Measurements from ENCODE around the gene MUCL1. TPM values are rescaled to one million over a fixed set of nuclear protein-coding genes. Genes with fewer than 3 reads are reported as not detected.

The MUCL1 gene
- total RNA-seq: not detected
- polyA plus RNA-seq (2013, experiment 1 of 2): not detected
- not detected for polyA plus RNA-seq (2013, experiment 2 of 2)
- long read RNA-seq, experiment 1, partial matches to known transcripts: 0 of 1 reads
- long read RNA-seq, experiment 1, other reads (novel, unspliced or antisense): 1 of 1 reads
- long read RNA-seq, experiment 2: 0 reads
- long read RNA-seq, experiment 3: 0 reads
- long read RNA-seq, experiment 4: 0 reads

GRCh38 chr12:54853933-54854538, at the start of gene MUCL1:
TSS of gene MUCL1 (plus strand) at chr12:54854516. CDS start at chr12:54854583, 67 bp downstream.
- H3K27ac ChIP-seq (ENCODE audit: low read depth, low read length): no peak within 1 kb of the TSS
- no peaks in the 10 kb centered on the region for H3K36me3 Mint-ChIP-seq (ENCODE audit: low read depth)
- H3K36me3 ChIP-seq (ENCODE audit: control insufficient read depth, insufficient read depth, low read length): no peaks in the 10 kb centered on the region
- peaks cover under 1% of the 10 kb centered on the region for H3K4me1 ChIP-seq (ENCODE audit: control insufficient read depth, insufficient read depth, low read length)
- 58 to 74% methylated on average over 3 to 6 of the region's 6 CpGs for WGBS, 2 experiments (ENCODE audit: insufficient coverage in 1 of 2, insufficient read length in 1 of 2)
- peaks cover 5% of the 10 kb centered on the region for H3K27me3 Mint-ChIP-seq (ENCODE audit: insufficient read depth)
- no peaks in the 10 kb centered on the region for H3K9me3 ChIP-seq (ENCODE audit: control insufficient read depth, low read length)
- no peaks in the 10 kb centered on the region for H3K9me3 Mint-ChIP-seq
- peak; percentile 92 for TF ChIP-seq CTCF (conservative IDR thresholded peaks at IDR 0.05)
- no peaks in the 10 kb centered on the region for H3K27me3 ChIP-seq (ENCODE audit: control insufficient read depth, insufficient read depth, low read length, poor library complexity, severe bottlenecking)
- peaks cover 7% of the 10 kb centered on the region for H3K4me1 Mint-ChIP-seq
- H3K4me3 ChIP-seq (ENCODE audit: low read length): no peak within 1 kb of the TSS
- H3K27ac Mint-ChIP-seq: no peak within 1 kb of the TSS
- no peak within 1 kb of the TSS for H3K9ac ChIP-seq (ENCODE audit: extremely low read depth, low read length, poor library complexity, severe bottlenecking)
- peak; percentile 93 for DNase-seq
- no peak within 1 kb of the TSS for H3K4me3 Mint-ChIP-seq

- H3K36me3 Mint-ChIP-seq (ENCODE audit: low read depth): peaks cover 3% of the 10 kb centered on the region
Measured at GRCh38 chr12:54821676-54822075, 32.6 kb upstream of the MUCL1 start.

GRCh38 chr12:54824402-54824801, 29.9 kb upstream of the MUCL1 start:
- no peak overlapping the region for H3K27ac Mint-ChIP-seq
- no peaks in the 10 kb centered on the region for H3K27me3 Mint-ChIP-seq (ENCODE audit: insufficient read depth)
- no peak overlapping the region for H3K27ac ChIP-seq (ENCODE audit: low read depth, low read length)
- peaks cover 25% of the 10 kb centered on the region for H3K9me3 Mint-ChIP-seq
- H3K4me1 ChIP-seq (ENCODE audit: control insufficient read depth, insufficient read depth, low read length): no peaks in the 10 kb centered on the region
- no peak overlapping the region for H3K4me3 Mint-ChIP-seq
- no peaks in the 10 kb centered on the region for H3K36me3 ChIP-seq (ENCODE audit: control insufficient read depth, insufficient read depth, low read length)
- WGBS, 2 experiments (ENCODE audit: insufficient coverage in 1 of 2, insufficient read length in 1 of 2): 100% methylated on average over 2 of the region's 2 CpGs; no CpG with 5 or more reads in 1 of the 2 experiments
- DNase-seq: no peak
- H3K4me1 Mint-ChIP-seq: no peaks in the 10 kb centered on the region
- no peak overlapping the region for H3K9ac ChIP-seq (ENCODE audit: extremely low read depth, low read length, poor library complexity, severe bottlenecking)
- no peaks in the 10 kb centered on the region for H3K36me3 Mint-ChIP-seq (ENCODE audit: low read depth)
- peak; percentile 67 for TF ChIP-seq CTCF (conservative IDR thresholded peaks at IDR 0.05)
- H3K4me3 ChIP-seq (ENCODE audit: low read length): no peak overlapping the region
- no peaks in the 10 kb centered on the region for H3K27me3 ChIP-seq (ENCODE audit: control insufficient read depth, insufficient read depth, low read length, poor library complexity, severe bottlenecking)
- H3K9me3 ChIP-seq (ENCODE audit: control insufficient read depth, low read length): peaks cover 7% of the 10 kb centered on the region

More at GRCh38 chr12:54821676-54822075, 32.6 kb upstream of the MUCL1 start:
- WGBS, 2 experiments (ENCODE audit: insufficient coverage in 1 of 2, insufficient read length in 1 of 2): 95% methylated on average over 3 of the region's 3 CpGs; no CpG with 5 or more reads in 1 of the 2 experiments
- Histone ChIP-seq H3K27me3 (ENCODE audit: control insufficient read depth, insufficient read depth, low read length, poor library complexity, severe bottlenecking) (no peaks in the 10 kb centered on the region), H3K9ac (ENCODE audit: extremely low read depth, low read length, poor library complexity, severe bottlenecking) (no peak overlapping the region), H3K4me3 (ENCODE audit: low read length) (no peak overlapping the region), H3K36me3 (ENCODE audit: control insufficient read depth, insufficient read depth, low read length) (no peaks in the 10 kb centered on the region), H3K27ac (ENCODE audit: low read depth, low read length) (no peak overlapping the region), H3K4me1 (ENCODE audit: control insufficient read depth, insufficient read depth, low read length) (no peaks in the 10 kb centered on the region), H3K9me3 (ENCODE audit: control insufficient read depth, low read length) (peaks cover 7% of the 10 kb centered on the region)
- Mint-ChIP-seq H3K27me3 (ENCODE audit: insufficient read depth) (peaks cover 2% of the 10 kb centered on the region), H3K4me3 (no peak overlapping the region), H3K4me1 (no peaks in the 10 kb centered on the region), H3K27ac (no peak overlapping the region), H3K9me3 (peaks cover 43% of the 10 kb centered on the region)
- no peak for DNase-seq
- TF ChIP-seq CTCF (conservative IDR thresholded peaks at IDR 0.05): no peak
